Stimulated activated CD8-positive, alpha-beta memory T cell treated with anti-CD3 and anti-CD28 coated beads, Interleukin-15, amount 100 ng/mL, for 4 hours (primary cell): Measurements from ENCODE around the gene LPAR2.
A peak's percentile ranks its signal among the peaks of the same experiment; 100 is the strongest.

Source experiments
- DNase-seq, 2 donors: peaks; one replicate each; pipeline ENCODE4 v3.0.0-alpha.2; 2020; ENCODE audit warnings: low read depth in 2 of 2

The LPAR2 gene

DNA sequence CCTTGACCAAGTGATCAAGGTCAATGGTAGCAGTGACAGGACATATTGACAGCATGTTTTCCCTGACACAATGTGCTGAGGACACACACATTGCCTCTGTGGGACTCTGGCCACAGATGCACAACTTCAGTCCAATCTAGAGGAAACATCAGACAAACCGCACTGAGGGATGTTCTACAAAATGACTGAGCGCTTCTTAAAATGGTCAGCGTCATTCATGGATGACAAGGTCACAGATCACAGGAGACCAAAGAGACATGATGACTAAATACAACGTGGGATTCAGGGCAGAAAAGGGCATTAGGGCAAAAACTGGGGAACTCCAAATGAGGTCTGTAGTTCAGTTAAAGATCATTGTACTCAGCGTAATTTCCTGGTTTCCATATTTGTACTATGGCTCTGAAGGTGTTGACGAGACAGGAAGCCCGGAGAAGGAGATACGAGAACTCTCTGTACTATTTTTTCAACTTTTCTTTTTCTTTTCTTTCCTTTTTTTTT is 30.2 kb downstream of the LPAR2 start:
- peak in 1 of 2 donors; percentile 31 for DNase-seq

DNA sequence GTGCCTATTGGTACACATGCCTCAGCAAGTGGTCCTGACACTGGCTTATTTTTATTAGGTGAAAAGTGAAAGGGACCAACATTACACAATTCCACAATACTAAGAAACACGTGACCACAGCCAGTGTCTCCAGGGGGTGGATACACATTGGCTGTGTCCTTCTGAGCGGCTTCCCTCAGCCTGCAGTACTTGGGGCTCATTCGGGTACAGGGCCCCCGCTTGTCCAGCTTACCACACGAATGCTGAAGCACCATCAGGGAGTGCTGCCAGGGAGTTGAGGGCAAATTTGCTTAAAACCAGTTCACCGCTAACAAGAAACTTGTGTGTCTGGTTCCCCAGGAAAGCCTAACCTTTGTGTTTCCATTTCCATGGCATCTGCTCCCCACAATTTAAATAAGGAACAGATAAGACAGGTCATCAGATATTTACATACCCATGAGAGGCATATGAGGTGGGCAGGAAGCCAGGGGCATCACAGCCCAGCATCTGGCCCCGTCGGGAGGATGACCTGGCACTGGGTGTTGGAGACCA is 32.8 kb downstream of the LPAR2 start:
- no peak for DNase-seq

DNA sequence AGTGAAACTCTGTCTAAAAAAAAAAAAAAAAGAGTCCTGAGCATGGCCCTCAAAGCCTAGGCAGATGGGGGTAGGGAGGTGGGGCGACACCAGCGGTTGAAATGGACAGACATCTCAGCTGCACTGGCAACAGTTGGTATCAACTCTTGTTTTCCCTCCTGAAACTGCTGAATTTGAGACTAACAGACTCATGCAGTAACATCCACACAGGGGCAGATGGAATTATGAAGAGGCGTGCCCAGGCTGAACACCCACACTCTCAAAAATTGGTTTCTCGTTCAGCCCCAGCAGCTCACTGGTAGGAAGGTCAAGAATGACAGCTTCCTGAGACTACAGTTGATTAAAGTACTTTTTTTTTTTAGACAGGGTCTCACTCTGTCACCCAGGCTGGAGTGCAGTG is 33.6 kb downstream of the LPAR2 start:
- DNase-seq: no peak

DNA sequence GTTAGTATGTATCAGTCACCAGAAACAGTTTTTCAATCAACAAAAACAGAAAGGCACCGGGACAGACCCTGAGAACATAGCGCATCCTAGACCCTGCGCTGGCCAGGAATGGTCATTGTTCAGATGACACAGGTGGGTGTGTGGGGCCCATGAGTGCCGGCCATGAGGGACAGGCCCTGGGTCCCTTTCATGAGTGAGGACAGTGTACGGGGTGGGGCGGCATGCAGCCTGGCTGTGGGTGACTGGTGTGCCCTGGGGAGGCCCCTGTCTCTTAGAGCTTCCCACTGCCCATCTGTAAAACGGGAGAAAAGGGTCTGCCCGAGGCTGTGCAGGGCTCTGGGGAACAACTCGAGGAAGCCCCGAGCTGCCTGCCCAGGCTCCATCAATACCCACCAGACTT is 35.3 kb downstream of the LPAR2 start:
- DNase-seq: no peak

DNA sequence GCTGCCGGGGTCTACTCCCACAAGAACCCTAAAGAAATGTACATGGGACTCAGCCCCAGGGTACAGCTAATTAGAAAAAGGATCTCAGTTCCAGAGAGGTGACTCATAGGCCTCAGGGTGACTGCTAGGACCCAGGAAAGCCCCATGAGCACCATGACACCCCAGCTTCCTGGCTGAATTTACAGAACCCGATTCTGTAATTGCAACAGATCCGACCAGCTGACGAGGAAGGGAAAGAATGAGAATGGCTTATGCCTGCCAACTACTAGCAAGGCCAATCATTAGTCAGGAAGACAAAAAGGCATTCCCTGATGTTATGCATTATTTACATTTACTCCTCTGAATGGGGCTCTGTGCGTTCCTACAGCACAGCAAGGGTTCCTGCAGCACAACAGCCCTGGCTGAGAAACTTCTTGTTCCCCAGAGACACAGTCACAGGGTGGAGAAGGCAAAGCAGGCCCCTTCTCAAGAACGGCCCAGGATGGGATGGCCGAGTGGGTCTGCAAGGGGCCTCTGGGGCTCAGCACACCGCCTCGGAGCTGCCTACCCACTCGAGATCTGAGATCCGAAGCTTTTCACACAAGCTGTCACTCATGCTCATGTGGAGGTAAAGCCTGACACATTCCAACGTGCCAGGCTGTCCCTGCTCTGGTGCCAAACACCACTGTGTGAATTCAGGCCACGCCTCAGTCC is 36.7 kb downstream of the LPAR2 start:
- peak in 1 of 2 donors; percentile 59 for DNase-seq

DNA sequence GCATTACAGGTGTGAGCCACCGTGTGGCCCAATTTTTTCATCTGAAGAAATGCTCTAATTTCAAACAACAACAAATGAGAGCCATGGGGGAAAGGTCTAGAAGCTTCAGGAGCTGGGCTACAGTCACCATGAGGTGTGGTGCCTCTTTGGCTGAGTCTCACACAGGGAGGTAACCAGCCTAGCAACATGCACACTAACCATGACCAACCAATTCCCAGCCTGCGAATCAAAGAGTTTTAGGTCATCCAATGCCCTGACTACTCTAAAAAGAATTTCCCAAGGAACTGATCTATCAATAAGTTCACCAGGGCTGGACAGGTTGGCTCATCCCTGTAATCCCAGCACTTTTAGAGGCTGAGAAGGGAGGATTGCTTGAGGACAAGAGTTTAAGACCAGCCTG is 39.5 kb downstream of the LPAR2 start:
- DNase-seq: no peak

DNA sequence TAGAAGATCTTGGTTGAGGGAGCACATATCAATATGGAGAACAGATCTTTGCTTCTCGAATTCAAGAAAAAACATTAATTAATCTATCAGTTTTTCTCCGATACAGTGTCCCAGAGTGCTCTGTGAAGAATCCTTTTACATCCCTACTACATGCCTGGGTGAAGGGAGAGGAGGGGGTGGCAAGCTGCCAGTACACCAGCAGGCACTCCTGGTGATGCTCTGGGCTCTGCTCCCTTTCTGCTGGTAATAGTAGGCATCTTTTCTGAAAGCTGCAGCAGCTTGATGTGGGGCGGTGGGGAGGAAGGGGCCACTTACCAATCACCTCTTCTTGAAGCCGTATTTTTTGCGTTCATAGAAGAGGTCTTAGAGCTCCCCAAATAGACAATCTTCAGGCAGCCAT is 40.2 kb downstream of the LPAR2 start:
- no peak for DNase-seq

DNA sequence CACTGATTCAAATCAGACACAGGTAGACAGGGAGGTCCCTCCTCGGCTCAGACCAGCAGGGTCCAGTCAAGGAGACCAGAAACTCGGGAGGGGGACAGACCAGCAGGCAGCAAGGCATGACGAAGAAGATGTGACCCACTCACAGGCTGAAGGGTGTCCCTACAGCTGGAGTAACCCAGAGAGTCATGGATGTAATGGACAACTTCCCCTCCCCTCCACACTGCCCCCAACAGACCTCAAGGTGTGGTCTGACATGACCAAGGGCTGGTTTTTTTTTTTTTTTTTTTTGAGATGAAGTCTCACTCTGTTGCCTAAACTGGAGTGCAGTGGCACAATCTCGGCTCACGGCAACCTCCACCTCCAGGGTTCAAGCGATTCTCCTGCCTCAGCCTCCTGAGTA is 43.7 kb downstream of the LPAR2 start:
- no peak for DNase-seq

DNA sequence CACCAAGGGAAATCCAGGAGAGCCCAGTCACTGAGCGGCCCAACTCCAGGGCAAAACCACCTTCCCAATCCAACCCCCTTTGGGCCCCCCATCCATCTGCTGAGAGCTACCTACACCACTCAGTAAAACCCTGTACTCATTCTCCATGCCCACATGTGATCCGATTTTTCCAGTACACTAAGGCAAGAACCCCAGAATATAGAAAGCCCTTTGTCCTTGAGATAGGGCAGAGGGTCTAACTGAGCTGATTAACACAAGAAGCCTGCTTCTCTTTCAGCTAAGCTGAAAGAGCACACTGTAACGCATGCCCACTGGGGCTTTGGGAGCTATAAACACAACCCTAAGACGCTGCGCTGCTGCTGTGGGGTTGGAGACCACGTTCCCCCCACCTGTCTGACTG is 45.5 kb downstream of the LPAR2 start:
- no peak for DNase-seq

DNA sequence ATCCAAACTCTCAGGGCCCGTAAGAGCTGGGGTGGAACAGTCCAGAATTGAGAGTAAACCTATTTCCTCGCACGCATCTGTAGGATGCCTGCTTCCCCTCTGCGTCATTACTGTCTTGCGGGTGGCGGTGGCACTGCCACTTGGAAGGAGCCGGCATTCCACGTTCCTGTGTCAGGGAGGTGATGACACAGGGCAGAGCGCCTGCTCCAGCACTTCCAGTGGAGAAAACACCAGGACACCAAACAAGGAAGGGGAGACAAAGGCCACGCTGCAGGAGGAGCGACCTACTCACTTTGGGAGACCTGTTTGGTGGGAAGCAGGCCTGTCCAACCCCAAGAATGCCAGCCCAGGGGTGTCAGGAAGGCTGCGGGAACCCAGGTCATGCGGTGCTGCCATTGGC is 46.6 kb downstream of the LPAR2 start:
- DNase-seq: no peak

DNA sequence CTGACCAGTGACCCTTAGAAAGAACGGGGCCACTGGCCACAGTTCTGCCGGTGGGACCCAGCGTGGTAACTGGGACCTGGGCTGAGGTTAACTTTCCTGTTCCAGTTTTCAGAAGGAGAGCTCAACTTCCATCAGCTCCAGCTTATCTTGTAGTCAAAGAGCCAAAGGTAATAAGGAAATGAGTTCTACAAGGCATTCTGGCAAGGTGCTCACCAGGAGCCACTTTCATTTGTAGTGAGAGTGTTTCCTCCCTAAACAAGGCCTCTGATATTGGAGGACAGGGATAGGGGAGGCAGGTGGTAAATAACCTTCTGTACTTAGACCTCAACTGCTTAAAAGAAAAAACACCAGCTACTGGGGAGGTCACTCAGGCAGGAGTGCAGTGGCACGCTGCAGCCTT is 47.6 kb downstream of the LPAR2 start:
- DNase-seq: no peak

DNA sequence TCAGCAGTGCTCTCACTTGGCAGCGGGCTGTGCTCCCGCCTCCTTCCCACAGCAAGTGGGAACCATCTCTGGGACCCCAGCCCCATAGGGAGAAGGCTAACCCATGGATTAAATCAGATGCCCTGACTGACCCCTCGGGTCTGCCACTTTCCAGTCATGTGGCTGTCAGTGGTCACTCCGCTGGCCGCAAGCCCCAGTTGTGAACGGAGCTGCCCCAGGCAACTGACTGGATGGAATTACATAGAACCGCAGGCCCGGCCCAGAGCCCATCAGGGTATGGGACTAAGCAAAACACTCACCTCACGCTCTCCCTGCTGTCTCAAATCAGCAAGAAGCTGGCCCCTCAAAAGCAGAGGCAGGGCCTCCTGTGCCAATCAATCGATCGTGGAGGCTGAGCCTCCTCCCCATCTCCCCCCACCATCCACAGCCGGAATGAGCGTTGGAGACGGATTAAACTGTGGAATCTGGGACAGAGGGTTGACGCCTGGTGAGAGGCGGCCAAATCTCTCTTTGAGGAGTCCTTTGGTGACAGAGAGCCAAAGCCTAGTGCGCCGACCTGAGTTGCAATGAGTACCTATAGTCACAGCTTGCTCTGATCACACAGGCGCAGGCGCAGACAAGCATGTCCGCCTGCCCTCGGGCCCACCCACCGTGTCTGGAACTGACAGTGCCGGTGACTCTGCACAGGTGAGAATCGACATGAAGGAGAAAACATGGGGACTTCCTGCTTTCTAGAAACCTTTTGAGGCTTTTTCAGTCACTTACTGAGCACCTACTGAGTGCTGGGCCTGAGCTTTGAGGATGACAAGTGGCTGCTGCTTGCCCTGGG is 48.3 kb downstream of the LPAR2 start:
- no peak for DNase-seq

DNA sequence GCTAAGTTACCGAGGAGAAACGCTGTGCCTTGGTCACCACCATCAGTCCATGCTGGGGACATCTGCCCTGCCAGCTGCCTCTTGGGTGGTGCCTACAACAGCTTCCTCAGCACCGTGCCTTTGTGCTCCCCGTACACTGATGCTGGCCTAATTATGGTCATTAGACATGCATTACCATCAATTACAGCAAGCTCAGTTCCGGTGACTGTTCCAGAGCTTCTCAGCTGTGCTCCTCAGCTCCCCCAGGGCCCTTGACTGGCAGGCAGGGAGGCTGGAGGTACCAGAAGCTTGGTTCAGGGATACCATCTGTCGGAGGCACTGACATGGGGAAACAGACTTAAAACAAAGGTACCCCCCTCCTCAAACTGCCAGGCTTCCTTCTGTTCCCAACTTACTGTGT is 49.8 kb downstream of the LPAR2 start:
- no peak for DNase-seq

DNA sequence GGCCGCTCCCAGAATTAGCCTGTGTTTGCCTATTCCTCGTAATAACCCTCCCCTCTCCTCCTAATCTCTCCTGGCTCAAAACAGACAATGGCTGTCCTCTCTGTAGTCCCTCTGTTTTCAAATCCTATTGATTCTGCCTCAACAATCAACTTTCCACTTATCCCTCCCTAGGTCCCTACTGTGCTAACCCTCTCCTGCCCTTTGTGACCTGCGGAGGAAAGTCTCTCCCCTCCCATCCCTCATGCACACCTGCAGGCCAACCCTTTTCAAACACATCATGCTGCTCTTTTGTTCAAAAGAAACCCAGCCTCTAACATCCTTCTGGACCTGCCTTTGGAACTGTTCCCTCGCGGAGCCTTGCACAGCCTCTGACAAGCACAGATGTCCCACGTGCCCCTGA is 52.6 kb downstream of the LPAR2 start:
- DNase-seq: no peak
